Endothelial cell of umbilical vein (primary cell): ENCODE results near the gene KRTAP4-3. TPM values are rescaled to one million over a fixed set of nuclear protein-coding genes. Genes with fewer than 3 reads are reported as not detected.

Source experiments
- BruUV-seq: library from RNA; stranded (reverse); fragments of 400-500 nt; replicated peaks from 2 replicates; lab custom pipeline; 2021; lab: Mats Ljungman, UMichigan
- CTCF ChIA-PET: fragments of 300-600, 350-600 bp; sonication (Branson Sonifier 250); formaldehyde crosslinking; loops from one replicate; lab custom pipeline; 2021; ENCODE audit warnings: antibody characterized with exemption, inconsistent platforms; lab: Charles Lee
- POLR2A ChIA-PET: fragments of 300-600, 350-600 bp; sonication (Branson Sonifier 250); formaldehyde crosslinking; loops from one replicate; lab custom pipeline; 2021; ENCODE audit warnings: antibody characterized with exemption, inconsistent platforms; lab: Charles Lee
- DNase-seq: peaks from one replicate; pipeline ENCODE4 v3.0.0-alpha.2; 2011; ENCODE audit warnings: low read depth, low spot score
- FAIRE-seq: peaks from 2 replicates; lab custom pipeline; 2011; peaks lifted over from hg19 to GRCh38; lab: Jason Lieb, UNC
- H2AFZ ChIP-seq: 2 replicates; pipeline ENCODE4 v1.6.0; 2012; ENCODE audit warnings: low read depth, low read length, control low read depth, inconsistent platforms
- H3K27ac ChIP-seq: 2 replicates; pipeline ENCODE4 v1.5.1; 2011; ENCODE audit warnings: low read depth, mild to moderate bottlenecking, control low read depth, low read length, moderate library complexity; ENCODE audit not compliant: insufficient read depth
- H3K27me3 ChIP-seq, 2 experiments: 2 replicates each; pipeline versions ENCODE4 v1.6.0 to v1.6.1; 2011; ENCODE audit warnings: low read length in 2 of 2, mixed read lengths in 1 of 2; ENCODE audit not compliant: control insufficient read depth in 2 of 2, insufficient read depth in 2 of 2
- H3K36me3 ChIP-seq, 2 experiments: 2 replicates in 1 of 2; 3 replicates in 1 of 2; pipeline ENCODE4 v1.5.1; 2011; ENCODE audit warnings: low read length in 2 of 2, mild to moderate bottlenecking in 1 of 2, moderate library complexity in 1 of 2; ENCODE audit not compliant: control insufficient read depth in 2 of 2, insufficient read depth in 2 of 2; ENCODE audit errors: extremely low read depth in 1 of 2
- H3K4me1 ChIP-seq: 3 replicates; pipeline ENCODE4 v1.5.1; 2011; ENCODE audit warnings: mild to moderate bottlenecking, low read length; ENCODE audit not compliant: control insufficient read depth, insufficient read depth; ENCODE audit errors: extremely low read depth
- H3K4me2 ChIP-seq: 2 replicates; pipeline ENCODE4 v1.6.1; 2011; ENCODE audit warnings: low read length, control low read depth, mixed read lengths; ENCODE audit not compliant: insufficient read depth
- H3K4me3 ChIP-seq, 3 experiments: fragments of 200-600 bp in 1 of 3; sonication (generic), shearing (Covaris generic) in 1 of 3; replicated peaks in 1 of 3; 2 replicates each; pipeline ENCODE4 v1.5.1; 2011 to 2016; ENCODE audit warnings: control low read depth in 3 of 3, low read length in 3 of 3, mild to moderate bottlenecking in 2 of 3, inconsistent platforms in 1 of 3, low read depth in 1 of 3, moderate library complexity in 1 of 3; ENCODE audit not compliant: insufficient read depth in 1 of 3
- H3K79me2 ChIP-seq: 2 replicates; pipeline ENCODE4 v1.6.0; 2012; ENCODE audit warnings: low read length, inconsistent platforms; ENCODE audit not compliant: control insufficient read depth, insufficient read depth
- H3K9ac ChIP-seq: replicated peaks from 2 replicates; pipeline ENCODE3; 2011; ENCODE audit warnings: low read length, control low read depth; ENCODE audit not compliant: insufficient read depth; ENCODE audit errors: extremely low read depth
- H3K9me1 ChIP-seq: replicated peaks from 3 replicates; pipeline ENCODE4 v1.6.0; 2011; ENCODE audit warnings: mild to moderate bottlenecking, low read length; ENCODE audit not compliant: control insufficient read depth, insufficient read depth; ENCODE audit errors: extremely low read depth
- H3K9me3 ChIP-seq: replicated peaks from 2 replicates; pipeline ENCODE4 v1.5.1; 2012; ENCODE audit warnings: low read length, inconsistent platforms; ENCODE audit not compliant: control insufficient read depth, insufficient read depth
- H4K20me1 ChIP-seq: replicated peaks from 2 replicates; pipeline ENCODE3; 2011; ENCODE audit warnings: mild to moderate bottlenecking, low read length; ENCODE audit not compliant: control insufficient read depth, insufficient read depth; ENCODE audit errors: extremely low read depth
- EZH2 ChIP-seq: IDR thresholded peaks from 2 replicates; pipeline ENCODE4 v1.6.1; 2012; ENCODE audit warnings: borderline replicate concordance, low read depth, mild to moderate bottlenecking, moderate library complexity, low read length, inconsistent platforms; ENCODE audit not compliant: severe bottlenecking
- FOS ChIP-seq: IDR thresholded peaks from 2 replicates; pipeline ENCODE4 v1.6.1; 2011; ENCODE audit warnings: mild to moderate bottlenecking, low read length, moderate library complexity, borderline replicate concordance; ENCODE audit not compliant: insufficient read depth
- GATA2 ChIP-seq: IDR thresholded peaks from 2 replicates; pipeline ENCODE4 v1.7.0; 2011; ENCODE audit warnings: low read depth, mild to moderate bottlenecking, moderate library complexity, mixed read lengths, low read length; ENCODE audit not compliant: insufficient read length, insufficient read depth
- JUN ChIP-seq: IDR thresholded peaks from 2 replicates; pipeline ENCODE4 v1.6.1; 2011; ENCODE audit warnings: borderline replicate concordance, low read depth; ENCODE audit not compliant: insufficient read length, insufficient read depth
- MYC ChIP-seq: IDR thresholded peaks from one replicate; pipeline ENCODE4 v1.6.1; 2011; ENCODE audit warnings: mild to moderate bottlenecking, low read depth, low read length
- POLR2A ChIP-seq: IDR thresholded peaks from 2 replicates; pipeline ENCODE4 v1.6.1; 2012; ENCODE audit warnings: low read depth, mild to moderate bottlenecking, control low read depth, low read length
- POLR2AphosphoS5 ChIP-seq: IDR thresholded peaks from 2 replicates; pipeline ENCODE4 v1.6.1; 2012; ENCODE audit warnings: low read depth, mild to moderate bottlenecking, control low read depth, low read length, moderate library complexity; ENCODE audit not compliant: insufficient read depth
- dilution Hi-C: fragments of 300-500 bp; cut with MboI; formaldehyde crosslinking; loops from one replicate; pipeline ENCODE4 v1.15.0; 2019; ENCODE audit warnings: low sequenced_read_pairs; ENCODE audit not compliant: extremely low pct_ligation_motif_present
- intact Hi-C: fragments of 100-400 bp; cut with micrococcal nuclease; formaldehyde crosslinking; loops from one replicate; pipeline ENCODE4 v1.10.0; 2022
- polyA plus RNA-seq, 4 experiments: library from polyadenylated mRNA; depleted of rRNA in 3 of 4; stranded (reverse) in 3 of 4; unstranded in 1 of 4; fragments of >200 nt; gene quantifications; 2 replicates each; pipeline versions ENCODE4 v1.2.1 to v1.2.3, GENCODE V29; 2011 to 2012; ENCODE audit warnings: missing spikeins in 1 of 4
- total RNA-seq: library from RNA; stranded (reverse); gene quantifications from 2 replicates; pipeline ENCODE4 v1.2.3, GENCODE V29; 2021
- TF ChIP-seq, protein P1 (sequence below), 2 donors: IDR thresholded peaks; 1 replicate in 1 of 2; 2 replicates in 1 of 2; pipeline ENCODE4 v1.5.1; 2011; ENCODE audit warnings: low read length in 2 of 2, mild to moderate bottlenecking in 2 of 2, moderate library complexity in 2 of 2, control low read depth in 1 of 2, inconsistent platforms in 1 of 2, low read depth in 1 of 2; ENCODE audit not compliant: insufficient read depth in 1 of 2; ENCODE audit errors: extremely low read depth in 1 of 2
- TF ChIP-seq, protein P2 (sequence below): IDR thresholded peaks from 2 replicates; pipeline ENCODE4 v1.6.1; 2011; ENCODE audit not compliant: insufficient read depth, insufficient read length

The KRTAP4-3 gene
- total and polyA plus RNA-seq, 2 donors (not counting 3 experiments of a cell fraction or from before 2014, with no cell fraction given) = not detected

DNA sequence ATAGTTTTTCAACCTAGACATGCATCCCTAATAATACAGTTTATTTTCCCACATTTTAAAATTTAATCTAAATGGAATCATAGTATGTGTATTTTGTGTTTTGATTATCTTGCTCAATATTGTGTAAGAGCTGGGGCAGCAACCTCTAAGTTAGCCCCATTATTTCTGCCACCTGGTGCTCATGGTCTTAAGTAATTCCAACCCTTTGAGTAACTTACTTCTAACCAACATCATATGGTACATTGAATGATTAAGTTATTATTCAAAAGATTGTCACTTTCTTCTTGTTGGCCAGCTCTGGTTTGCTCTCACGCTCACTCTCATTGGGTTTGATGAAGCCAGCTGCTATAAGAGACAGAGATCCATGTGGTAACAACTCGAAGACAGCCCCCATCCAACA lies 3.9 kb upstream of the KRTAP4-3 start:
- no peaks in the 10 kb centered on the region for H4K20me1 ChIP-seq
- BruUV-seq = no TSS peak
- no peak overlapping the region for H3K27ac ChIP-seq
- ChIA-PET CTCF (no interaction called here), POLR2A (no interaction called here)
- no peaks in the 10 kb centered on the region for H3K27me3 ChIP-seq
- FAIRE-seq = no peak
- H3K9me1 ChIP-seq = no peaks in the 10 kb centered on the region
- TF ChIP-seq MYC = no peak
- TF ChIP-seq JUN = no peak
- TF ChIP-seq, protein P1, sequence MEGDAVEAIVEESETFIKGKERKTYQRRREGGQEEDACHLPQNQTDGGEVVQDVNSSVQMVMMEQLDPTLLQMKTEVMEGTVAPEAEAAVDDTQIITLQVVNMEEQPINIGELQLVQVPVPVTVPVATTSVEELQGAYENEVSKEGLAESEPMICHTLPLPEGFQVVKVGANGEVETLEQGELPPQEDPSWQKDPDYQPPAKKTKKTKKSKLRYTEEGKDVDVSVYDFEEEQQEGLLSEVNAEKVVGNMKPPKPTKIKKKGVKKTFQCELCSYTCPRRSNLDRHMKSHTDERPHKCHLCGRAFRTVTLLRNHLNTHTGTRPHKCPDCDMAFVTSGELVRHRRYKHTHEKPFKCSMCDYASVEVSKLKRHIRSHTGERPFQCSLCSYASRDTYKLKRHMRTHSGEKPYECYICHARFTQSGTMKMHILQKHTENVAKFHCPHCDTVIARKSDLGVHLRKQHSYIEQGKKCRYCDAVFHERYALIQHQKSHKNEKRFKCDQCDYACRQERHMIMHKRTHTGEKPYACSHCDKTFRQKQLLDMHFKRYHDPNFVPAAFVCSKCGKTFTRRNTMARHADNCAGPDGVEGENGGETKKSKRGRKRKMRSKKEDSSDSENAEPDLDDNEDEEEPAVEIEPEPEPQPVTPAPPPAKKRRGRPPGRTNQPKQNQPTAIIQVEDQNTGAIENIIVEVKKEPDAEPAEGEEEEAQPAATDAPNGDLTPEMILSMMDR (IDR thresholded peaks at IDR 0.05; ENCODE audit: extremely low read depth in 1 of 2, insufficient read depth in 1 of 2, low read depth in 1 of 2, low read length in 2 of 2) = no peak
- TF ChIP-seq, protein P2, sequence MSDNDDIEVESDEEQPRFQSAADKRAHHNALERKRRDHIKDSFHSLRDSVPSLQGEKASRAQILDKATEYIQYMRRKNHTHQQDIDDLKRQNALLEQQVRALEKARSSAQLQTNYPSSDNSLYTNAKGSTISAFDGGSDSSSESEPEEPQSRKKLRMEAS = no peak
- TF ChIP-seq POLR2AphosphoS5 = no peak
- TF ChIP-seq FOS = no peak
- no peak for TF ChIP-seq GATA2
- TF ChIP-seq POLR2A = no peak
- TF ChIP-seq EZH2 = no peak
- no peak for DNase-seq
- dilution Hi-C loops = no loop called here
- H3K4me3 ChIP-seq = no peak overlapping the region
- H3K4me1 ChIP-seq = no peaks in the 10 kb centered on the region
- intact Hi-C loops = no loop called here
- no peaks in the 10 kb centered on the region for H3K9me3 ChIP-seq
- no peak overlapping the region for H2AFZ ChIP-seq
- no peaks in the 10 kb centered on the region for H3K79me2 ChIP-seq
- no peaks in the 10 kb centered on the region for H3K36me3 ChIP-seq
- H3K4me2 ChIP-seq = no peak overlapping the region
- H3K9ac ChIP-seq = no peak overlapping the region
